NCI-H2171 treated with DMSO at 0.1 percent for 48 hours (cell line): ENCODE measurements around the gene FOSB.
A peak's percentile ranks its signal among the peaks of the same experiment; 100 is the strongest.
"Not testable (repeated sequence)": the region's sequence is repeated elsewhere in the genome, so short reads cannot be mapped to it uniquely, and the experiment has no call there.

ENCODE experiments used
- DNase-seq: peaks from one replicate; lab custom pipeline; 2025; lab: John Stamatoyannopoulos, UW

Gene FOSB

DNA sequence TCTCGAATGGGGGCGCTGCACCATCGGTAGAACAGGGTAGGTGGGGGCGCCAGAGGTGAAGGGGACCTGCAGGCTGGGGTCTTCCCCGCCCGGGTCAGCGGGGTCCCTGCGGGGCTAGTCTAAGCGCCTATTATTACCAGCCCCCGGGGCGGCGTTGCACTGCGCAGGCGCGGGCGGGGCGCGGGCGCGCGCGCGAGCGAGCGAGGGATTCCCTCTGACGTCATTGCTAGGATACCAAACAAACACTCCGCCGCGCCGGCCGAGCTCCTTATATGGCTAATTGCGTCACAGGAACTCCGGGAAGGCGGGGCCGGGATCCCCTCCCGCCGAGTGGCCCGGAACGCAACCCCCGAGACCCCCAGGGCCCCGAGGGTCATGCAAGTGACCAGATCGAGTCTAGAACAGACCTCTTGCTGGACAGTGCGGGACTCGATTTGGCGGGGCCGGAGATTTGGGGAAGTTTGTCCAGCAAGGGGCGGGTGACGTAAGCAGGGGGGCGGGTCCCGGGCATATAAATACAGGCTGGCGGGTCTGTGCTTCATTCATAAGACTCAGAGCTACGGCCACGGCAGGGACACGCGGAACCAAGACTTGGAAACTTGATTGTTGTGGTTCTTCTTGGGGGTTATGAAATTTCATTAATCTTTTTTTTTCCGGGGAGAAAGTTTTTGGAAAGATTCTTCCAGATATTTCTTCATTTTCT lies at the start of gene FOSB:
Gene FOSB, plus strand, starts transcription at position 541 of the 703 bp plus-strand sequence. CDS start 591 bp downstream, outside the sequence.
- DNase-seq: peak; percentile 92

DNA sequence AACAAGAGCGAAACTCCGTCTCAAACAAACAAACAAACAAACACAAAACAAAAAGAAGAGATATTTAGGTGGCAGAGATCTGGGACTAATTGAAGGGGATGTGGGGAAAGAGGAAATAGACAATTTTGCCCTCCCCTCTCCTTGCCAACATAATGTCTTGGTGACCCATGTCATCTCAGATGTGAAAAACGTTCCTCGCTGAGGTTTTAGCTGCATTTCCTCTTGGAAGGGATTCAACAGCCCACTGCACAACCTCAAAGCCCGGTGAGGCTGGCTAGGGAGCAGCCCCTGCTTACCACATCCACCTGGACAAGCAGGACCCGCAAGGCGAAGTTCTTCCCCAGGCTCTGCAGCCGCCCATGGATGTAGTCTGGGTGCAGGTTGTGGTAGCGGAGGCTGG lies 49.0 kb upstream of the FOSB start:
- no peak for DNase-seq

DNA sequence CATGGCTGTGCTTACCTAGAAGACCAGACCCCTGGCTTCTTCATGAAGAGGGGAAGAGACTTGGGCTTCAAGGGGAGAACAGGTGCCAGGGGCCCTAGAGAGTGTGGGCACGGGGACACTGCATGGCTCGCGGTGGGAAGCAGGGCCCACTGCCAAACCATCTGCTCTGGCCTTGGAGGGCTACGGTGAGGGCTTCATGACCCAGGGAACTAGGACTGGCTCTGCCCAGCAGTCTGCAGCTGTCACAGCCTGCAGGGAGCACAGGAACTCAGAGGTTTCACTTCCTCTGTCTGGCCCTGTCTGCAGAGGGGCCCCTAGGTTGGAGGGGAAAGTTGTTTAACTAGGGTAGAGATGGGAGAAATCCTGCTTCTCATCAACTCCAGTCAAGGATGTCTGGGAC lies 48.4 kb upstream of the FOSB start:
- DNase-seq: peak; percentile 20

DNA sequence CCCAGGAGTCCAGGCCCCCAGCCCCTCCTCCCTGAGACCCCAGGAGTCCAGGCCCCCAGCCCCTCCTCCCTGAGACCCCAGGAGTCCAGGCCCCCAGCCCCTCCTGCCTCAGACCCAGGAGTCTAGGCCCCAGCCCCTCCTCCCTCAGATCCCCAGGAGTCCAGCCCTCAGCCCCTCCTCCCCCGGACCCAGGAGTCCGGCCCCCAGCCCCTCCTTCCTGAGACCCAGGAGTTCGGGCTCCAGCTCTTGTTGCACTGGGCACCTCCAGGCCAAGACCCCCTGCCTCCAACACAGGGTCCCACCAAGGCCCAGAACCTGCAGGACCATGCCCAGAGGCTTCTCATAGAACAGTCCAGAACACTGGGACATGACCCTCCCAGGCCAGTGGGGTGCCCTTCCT lies 47.9 kb upstream of the FOSB start:
- DNase-seq: no peak

DNA sequence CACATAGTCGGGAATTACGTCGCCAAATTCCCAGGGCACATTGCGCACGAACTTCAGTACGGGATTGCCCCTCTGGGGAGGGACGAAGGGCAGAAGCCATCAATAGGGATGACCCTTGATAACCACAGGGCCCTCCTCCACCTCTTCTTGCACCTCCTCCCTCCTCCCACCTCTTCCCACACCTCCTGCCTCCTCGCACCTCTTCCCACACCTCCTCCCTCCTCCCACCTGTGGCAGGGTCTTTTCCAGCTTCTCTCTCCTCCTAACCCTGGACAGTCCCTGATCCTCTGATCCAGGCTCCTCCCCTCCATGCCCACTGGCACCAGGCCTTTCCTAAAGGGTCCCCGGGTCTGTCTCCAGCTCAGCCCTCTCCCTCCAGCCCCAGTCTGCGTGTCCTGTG lies 47.4 kb upstream of the FOSB start:
- no peak for DNase-seq

DNA sequence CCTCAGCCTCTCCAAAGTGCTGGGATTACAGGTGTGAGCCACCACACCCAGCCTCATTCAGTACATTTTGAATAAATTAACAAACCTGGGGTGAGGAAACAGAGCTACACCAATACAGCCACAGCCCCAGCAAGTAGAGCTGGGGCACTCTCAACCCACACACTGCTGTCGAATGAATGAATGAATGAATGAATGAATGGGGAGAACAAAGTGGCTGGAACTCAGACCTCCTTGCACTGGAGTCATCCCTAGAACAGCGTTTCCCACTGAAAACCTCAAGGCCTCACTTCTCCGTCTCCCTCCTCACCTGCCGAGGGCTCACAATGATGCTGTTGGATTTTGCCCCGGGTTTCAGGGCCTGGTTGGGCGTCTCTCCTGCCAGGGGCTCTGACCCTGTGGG lies 46.9 kb upstream of the FOSB start:
- no peak for DNase-seq

DNA sequence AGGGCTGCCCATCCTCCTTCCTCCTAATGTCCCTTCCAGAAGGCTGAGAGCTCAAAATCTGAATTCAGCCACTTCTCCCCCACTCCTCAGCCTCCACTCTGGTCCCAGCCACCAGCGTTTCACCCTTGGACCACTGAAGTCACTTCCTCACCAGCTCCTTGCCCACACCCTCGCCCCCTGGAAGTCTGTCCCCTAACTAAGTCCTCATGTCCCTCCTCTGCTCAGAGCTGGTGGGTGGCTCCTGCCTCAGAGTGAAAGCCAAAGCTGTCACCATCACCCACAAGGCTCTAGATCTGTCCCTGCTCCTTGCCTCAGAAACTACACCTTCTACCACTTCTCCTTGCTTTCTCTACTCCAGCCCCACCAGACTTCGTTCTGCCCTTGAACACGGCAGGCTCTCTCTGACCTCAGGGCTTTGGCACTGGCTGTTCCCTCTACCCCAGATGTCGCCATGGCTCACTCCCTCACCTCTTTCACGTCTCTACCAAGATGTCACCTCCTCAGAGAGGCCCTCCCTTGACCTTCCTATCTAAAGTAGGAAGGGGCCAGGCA lies 45.8 kb upstream of the FOSB start:
- DNase-seq: no peak

DNA sequence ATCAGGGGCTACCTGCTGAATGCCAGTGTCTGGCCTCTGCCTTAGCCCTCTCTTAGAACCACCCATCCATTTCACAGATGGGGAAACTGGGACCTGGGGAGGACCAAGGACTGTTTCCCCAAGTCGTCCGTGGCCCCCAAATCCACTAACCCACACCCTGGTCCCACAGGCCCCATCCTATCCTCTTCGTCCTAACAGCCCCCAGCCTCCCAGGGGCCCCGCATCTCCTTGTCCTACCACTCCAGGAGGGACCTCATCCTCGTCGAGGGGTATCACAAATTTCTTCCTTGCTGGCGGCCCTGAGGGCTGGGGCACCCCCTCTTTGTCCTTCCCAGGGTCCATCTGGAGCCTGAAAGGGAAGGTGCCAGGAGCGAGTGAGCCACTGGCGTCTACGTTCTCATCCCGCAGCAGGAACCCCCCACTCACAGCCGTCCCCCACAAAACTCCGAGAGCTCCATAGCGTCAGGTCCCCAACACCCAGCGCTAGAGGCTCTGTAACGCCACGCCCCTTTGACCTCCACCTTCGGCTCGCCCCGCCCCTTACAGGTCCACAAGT lies 44.7 kb upstream of the FOSB start:
- DNase-seq: no peak

DNA sequence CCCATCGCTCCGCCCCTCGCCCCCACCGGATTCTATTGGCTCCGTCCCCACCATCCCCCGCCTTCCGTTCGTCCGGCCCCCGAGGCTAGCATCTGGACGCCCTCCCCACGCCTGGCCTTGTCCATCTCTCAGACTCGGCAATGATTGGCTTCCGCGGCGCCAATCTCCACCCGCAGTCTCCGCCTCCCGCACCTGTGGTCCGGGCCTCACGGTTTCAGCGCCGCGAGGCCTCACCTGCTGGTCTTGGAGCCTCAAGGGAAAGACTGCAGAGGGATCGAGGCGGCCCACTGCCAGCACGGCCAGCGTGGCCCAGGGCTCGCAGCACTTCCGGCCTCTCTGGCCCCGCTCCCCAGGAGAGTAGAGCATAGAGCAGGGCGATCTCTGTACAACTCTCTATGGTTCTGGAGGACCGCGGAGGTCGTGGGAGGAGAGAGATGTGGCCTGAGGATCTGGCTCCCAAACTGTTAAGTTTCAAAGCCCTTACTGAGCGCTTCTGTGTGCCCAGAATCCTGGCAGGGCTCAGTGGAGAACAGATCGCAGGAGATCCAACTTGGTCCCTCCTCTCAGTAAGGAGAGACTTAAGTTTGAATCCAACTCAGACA lies 44.1 kb upstream of the FOSB start, which contains the start of gene ERCC1:
Gene ERCC1, minus strand, starts transcription at position 329 of the 602 bp plus-strand sequence. CDS start 543 bp downstream, outside the sequence.
- peak; percentile 97 for DNase-seq

DNA sequence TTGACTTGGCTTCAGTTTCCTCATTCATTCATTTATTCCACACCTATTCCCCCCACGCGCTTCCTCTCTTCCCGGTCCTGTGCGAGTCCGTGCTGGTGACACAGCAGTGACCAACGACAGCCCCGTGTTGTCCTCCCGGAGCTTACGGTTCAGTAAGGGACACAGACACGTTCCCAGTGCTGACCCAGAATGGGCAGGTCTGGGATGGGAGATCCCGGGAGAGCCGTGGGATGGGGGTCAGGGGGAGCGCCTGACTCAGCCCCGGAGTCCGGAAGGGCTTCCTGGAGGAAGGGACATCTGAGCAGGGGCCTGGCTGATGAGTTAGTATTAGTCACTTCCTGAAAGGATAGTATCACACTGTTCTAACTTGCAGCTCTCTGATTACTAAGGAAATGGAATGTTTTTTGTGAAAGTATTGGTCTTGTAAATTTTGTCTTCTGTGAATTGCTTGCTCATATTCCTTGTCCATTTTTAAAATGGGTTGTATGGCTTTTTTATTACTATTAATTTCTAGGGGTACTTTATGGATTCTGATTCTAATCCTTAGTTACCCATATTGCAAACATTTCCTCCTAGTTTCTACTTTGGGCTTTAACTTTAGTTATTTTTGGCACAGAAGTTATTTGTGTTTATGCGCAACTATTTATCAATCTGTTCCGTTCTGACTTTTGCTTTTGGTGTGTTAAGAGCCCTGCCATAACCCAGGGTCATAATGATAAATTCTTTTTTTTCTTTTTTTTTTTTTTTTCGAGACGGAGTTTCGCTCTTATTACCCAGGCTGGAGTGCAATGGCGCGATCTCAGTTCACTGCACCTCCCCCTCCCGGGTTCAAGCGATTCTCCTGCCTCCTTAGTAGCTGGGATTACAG lies 43.4 kb upstream of the FOSB start:
- peak; percentile 79 for DNase-seq

DNA sequence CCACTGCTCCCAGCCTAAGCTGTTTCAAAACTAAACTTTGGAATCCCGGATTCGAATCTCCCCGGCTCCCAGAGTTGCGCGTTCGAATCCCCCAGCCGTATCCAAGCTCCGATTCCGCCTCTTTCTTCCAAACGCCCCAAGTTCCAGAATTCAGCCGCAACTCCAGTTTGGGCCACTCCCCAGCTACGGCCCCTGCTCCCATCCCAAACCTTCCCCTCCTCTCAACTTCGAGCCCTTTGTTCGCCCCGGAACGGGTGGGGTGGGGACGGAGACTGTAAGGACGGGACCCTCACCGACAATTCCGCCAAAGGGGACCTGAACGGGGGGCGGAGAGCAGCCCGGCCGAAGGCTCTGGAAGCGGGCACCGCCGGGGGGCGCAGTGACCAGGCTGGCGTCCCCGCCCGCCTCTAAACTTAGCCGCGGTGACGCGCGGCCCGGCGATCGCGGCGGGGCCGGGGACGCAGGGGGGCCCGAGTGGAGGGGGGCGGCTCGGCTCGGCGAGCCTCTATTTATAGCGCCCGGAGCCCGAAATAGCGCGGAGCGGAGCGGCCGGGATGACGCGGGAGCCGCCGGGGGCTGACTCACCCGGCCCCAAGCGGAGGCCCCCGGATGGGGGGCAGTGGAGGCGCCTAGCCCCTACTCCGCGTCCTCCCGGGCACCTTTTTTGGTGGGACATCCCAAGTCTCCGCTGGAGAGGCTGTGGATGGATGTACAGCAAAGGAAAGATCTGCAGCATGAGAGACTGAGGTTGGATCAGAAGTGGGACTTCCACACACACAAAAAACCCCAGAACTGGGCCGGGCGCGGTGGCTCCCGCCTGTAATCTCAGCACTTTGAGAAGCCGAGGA lies 39.2 kb upstream of the FOSB start:
- DNase-seq: no peak

DNA sequence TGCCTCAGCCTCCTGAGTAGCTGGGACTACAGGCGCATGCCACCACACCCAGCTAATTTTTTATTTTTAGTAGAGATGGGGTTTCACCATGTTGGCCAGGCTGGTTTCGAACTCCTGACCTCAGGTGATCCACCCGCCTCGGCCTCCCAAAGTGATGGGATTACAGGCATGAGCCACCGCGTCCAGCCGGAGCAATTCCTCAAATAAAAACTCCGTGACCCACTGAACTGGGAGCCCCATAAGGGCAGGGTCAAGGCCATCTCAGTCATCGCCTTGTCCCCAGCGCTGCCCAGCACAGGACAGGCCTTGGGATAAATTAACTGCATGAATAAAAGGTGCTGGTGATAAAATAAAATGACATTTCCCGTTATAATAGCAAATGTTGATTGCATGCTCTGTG lies 37.9 kb upstream of the FOSB start:
- DNase-seq: not testable (repeated sequence)

DNA sequence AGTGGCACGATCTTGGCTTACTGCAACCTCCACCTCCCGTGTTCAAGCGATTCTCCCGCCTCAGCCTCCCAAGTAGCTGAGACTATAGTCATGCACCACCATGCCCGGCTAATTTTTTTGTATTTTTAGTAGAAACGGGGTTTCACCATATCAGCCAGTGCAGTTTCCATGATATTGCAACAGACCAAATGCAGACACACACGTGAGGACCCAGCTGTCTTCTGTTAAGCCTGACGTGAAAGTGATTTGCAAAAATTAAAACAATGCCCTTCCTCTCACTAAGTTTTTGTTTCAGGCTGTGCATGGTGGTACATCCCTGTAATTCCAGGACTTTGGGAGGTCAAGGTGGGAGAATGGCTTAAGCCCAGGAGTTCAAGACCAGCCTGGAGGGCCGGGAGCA lies 36.8 kb upstream of the FOSB start:
- DNase-seq: not testable (repeated sequence)

DNA sequence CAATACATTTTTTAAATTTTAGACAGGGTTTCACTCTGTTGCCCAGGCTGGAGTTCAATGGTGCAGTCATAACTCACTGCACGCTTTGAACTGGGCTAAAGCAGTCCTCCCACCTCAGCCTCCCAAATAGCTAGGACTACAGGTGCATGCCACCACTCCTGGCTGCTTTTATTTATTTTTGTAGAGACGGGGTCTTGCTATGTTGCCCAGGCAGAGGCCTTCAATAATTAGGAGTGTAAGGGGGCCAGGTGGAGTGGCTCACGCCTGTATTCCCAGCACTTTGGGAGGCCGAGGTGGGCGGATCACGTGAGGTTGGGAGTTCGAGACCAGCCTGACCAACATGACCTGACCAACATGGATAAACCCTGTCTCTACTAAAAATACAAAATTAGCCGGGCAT lies 35.3 kb upstream of the FOSB start:
- not testable (repeated sequence) for DNase-seq

DNA sequence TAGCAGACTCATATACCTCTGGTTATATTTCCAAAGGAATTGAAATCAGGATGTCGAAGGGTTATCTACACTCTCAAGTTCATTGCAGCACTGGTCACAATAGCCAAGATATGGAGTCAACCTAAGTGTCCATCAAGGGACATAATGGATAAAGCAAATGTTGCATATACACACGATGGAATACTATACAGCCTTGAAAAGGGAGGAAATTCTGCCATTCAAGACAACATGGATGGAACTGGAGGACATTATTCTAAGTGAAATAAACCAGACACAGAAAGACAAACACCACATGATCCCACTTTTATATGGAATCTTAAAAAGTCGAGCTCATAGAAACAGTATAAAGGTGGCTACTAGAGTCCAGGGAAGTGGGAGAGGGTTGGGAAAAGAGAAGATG lies 30.5 kb upstream of the FOSB start:
- no peak for DNase-seq

DNA sequence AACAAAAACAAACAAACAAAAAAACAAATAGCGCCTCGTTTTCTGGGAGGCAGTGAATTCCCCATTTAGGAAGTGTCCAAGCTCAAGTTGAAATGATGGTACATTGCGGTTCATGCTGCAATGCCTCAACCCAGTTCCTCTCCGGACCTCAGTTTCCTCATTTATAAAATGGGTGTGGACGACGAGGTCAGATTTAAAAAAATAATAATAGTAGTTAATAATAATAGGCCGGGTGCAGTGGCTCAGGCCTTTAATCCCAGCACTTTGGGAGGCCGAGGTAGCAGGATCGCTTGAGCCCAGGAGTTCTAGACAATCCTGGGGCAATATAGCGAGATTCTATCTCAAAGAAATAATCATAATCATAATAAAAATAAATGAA lies 28.6 kb upstream of the FOSB start:
- DNase-seq: no peak

DNA sequence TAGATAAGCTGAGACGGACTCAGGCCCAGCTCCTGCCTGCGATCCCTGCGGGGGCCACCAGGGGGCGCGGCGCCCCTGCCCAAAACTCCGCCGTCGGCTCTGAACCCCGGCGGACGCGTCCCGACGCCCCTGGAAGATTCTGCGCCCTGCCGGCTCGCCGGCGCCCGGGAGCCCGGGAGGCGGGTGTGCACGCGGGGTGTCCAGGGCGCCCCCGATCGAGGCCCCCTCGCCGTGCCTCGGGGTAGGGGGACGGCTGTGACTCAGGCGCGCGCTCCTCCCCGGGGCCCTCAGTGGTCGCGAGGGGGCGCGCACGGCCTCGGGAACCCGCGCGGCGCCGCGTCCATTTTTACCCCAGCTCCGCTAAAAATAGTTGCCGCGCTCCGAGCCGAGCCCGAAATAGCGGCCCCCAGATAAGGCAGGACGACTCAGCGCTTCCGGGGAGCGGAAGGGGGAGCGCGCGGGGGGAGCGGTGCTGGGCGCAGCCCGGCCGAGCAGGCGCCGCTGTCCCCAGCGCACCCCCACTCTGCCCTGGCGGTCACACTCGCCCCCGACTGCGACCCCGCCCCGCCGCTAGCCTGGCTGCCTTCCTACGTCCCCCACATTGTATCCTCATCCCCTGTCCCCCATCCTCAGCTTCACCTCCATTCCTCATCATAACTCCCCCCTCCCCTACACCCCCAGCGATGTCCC lies 28.1 kb upstream of the FOSB start:
- DNase-seq: peak; percentile 85

DNA sequence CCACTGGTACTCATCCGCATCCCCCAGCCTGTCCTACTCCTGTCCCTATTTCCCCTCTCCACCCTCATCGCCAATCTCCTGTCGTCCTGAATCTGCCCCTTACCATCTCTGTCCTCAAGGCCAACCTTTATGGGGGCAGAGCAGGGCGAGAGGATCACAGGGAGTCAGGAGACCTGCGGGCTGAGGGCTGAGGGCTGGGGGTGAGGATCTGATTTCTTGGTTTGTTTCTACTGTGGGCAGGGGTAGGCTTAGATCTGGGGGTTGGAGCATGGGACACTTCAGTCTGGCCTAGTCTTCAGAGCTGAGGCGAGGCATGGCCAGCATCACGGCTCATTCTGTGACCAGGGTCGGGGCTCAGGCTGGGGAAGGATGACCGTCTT lies 27.5 kb upstream of the FOSB start:
- DNase-seq: no peak

DNA sequence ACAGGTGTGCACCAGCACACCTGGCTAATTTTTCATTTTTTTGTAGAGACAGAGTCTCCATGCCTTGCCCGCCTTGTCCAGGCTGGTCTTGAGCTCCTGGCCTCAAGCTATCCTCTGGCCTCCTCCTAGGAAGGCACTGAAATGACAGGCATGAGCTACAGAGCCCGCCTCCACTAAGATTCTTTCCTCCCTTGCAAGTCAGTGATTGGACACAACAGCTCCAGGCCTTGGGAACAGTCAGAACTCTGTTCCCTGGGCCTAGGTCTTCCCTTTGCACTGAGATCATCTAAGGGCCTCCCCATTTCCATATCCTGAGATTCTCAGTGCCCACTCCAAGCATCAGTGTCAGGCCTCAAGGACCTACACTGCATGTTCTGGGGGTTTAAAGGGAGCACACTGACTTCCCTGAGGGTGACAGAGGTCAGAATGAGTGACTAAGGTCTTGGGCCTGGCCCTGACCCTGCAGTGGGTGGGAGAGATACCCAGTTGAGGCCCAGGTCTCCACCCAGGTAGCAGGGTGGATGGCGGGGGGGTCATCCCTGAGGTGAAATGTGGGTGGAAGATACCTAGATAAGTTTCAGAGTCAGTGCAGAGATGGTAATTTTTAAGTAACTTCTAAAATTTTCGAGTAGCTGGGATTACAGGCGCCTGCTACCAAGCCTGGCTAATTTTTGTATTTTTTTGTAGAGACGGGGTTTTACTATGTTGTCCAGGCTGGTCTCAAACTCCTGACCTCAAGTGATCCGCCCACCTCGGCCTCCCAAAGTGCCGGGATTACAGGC lies 26.7 kb upstream of the FOSB start:
- no peak for DNase-seq

DNA sequence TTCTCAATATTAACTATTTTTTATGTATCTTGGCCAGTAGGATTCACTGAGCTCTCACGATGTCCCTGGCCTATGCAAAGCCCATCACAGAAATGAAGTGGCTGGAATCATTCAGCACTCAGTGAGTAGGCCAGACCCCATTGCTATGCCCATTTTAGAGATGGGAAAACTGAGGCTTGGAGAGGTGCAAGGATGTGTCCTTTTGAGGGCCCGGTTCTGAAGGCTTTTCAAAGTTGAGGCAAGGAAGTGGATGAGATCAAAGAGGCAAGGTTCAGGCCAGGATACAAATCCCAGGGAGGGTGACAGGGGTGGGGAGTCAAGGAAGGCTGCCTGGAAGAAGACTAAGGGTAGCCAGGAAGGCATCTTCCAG lies 25.4 kb upstream of the FOSB start:
- DNase-seq: no peak
